DND-41 (cell line): ENCODE results near the gene OGDH.
"Not testable (repeated sequence)": the region's sequence is repeated elsewhere in the genome, so short reads cannot be mapped to it uniquely, and the experiment has no call there.

Experiments used
- ATAC-seq: fragments of 200-7000 bp; cut with Tn5 transposase; 3 replicates; pipeline ENCODE4 v1.9.1; 2021; ENCODE audit warnings: low read depth; ENCODE audit not compliant: insufficient read depth
- DNase-seq: peaks from one replicate; pipeline ENCODE4 v3.0.0-alpha.2; 2020
- H2AFZ ChIP-seq: 2 replicates; pipeline ENCODE4 v1.6.0; 2012; ENCODE audit warnings: low read depth, low read length
- H3K27ac ChIP-seq: 2 replicates; pipeline ENCODE4 v1.5.1; 2012; ENCODE audit warnings: low read length, inconsistent platforms
- H3K27me3 ChIP-seq: fragments of 200-600 bp; sonication (generic); 2 replicates; pipeline ENCODE4 v1.6.0; 2012; ENCODE audit warnings: low read length, mild to moderate bottlenecking, inconsistent platforms; ENCODE audit not compliant: insufficient read depth, poor library complexity
- H3K36me3 ChIP-seq: 2 replicates; pipeline ENCODE4 v1.5.1; 2012; ENCODE audit warnings: low read length, inconsistent platforms; ENCODE audit not compliant: insufficient read depth
- H3K4me1 ChIP-seq: 2 replicates; pipeline ENCODE4 v1.5.1; 2012; ENCODE audit warnings: mild to moderate bottlenecking, low read length; ENCODE audit not compliant: insufficient read depth
- H3K4me2 ChIP-seq: 2 replicates; pipeline ENCODE4 v1.6.0; 2012; ENCODE audit warnings: mild to moderate bottlenecking, moderate library complexity, low read length, inconsistent platforms; ENCODE audit not compliant: insufficient read depth
- H3K4me3 ChIP-seq, 2 experiments: fragments of 200-600 bp in 1 of 2; shearing (Covaris generic) in 1 of 2; 2 replicates each; pipeline ENCODE4 v1.5.1; 2012 to 2016; ENCODE audit warnings: inconsistent platforms in 2 of 2, low read length in 2 of 2, mild to moderate bottlenecking in 2 of 2, low read depth in 1 of 2, moderate library complexity in 1 of 2
- H3K79me2 ChIP-seq: 2 replicates; pipeline ENCODE4 v1.6.0; 2012; ENCODE audit warnings: low read length, inconsistent platforms; ENCODE audit not compliant: insufficient read depth
- H3K9ac ChIP-seq: 2 replicates; pipeline ENCODE4 v1.6.0; 2012; ENCODE audit warnings: low read depth, mild to moderate bottlenecking, inconsistent platforms, low read length, moderate library complexity
- H3K9me3 ChIP-seq: 2 replicates; pipeline ENCODE4 v1.5.1; 2012; ENCODE audit warnings: low read length, moderate library complexity, mild to moderate bottlenecking, inconsistent platforms; ENCODE audit not compliant: insufficient read depth, severe bottlenecking
- H4K20me1 ChIP-seq: 2 replicates; pipeline ENCODE4 v1.6.0; 2012; ENCODE audit warnings: low read length; ENCODE audit not compliant: insufficient read depth
- EZH2 ChIP-seq: IDR thresholded peaks from 3 replicates; pipeline ENCODE4 v1.6.1; 2012; ENCODE audit warnings: borderline replicate concordance, low read depth, mild to moderate bottlenecking, moderate library complexity, low read length, inconsistent platforms; ENCODE audit not compliant: severe bottlenecking
- TF ChIP-seq, protein P1 (sequence below): IDR thresholded peaks from 2 replicates; pipeline ENCODE4 v1.5.1; 2012; ENCODE audit warnings: borderline replicate concordance, low read length, moderate library complexity, mild to moderate bottlenecking; ENCODE audit not compliant: poor library complexity, severe bottlenecking; ENCODE audit errors: extremely low read depth

Gene OGDH

DNA sequence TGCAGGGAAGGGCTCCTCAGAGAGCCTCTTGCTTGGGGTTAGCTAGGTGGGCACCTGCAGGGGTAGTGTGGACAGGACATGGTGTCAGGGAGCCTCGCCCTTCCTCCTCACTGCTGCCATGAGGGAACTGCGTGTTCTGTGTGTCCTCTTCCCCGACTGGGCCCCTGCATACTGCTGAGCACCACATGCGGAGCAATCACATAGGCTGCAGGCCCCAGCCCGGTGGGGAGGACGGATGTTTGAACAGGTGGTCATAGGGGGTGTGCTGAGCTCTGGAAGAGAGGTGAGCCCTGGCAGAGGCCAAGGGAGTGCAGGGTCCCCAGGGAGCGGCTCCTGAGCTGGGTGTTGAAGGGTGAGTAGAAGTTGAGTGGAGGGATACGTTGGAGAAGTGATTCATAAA lies 93.9 kb downstream of the OGDH start:
- ATAC-seq = no peak
- DNase-seq = no peak
- Histone ChIP-seq H3K4me3 (no peak overlapping the region), H3K9me3 (no peaks in the 10 kb centered on the region), H3K27me3 (no peaks in the 10 kb centered on the region), H3K27ac (no peak overlapping the region), H3K9ac (no peak overlapping the region), H4K20me1 (no peaks in the 10 kb centered on the region), H3K4me2 (no peak overlapping the region), H3K36me3 (peaks cover 65% of the 10 kb centered on the region), H3K4me1 (no peaks in the 10 kb centered on the region), H2AFZ (no peak overlapping the region), H3K79me2 (no peaks in the 10 kb centered on the region)
- TF ChIP-seq EZH2 = no peak
- TF ChIP-seq, protein P1, sequence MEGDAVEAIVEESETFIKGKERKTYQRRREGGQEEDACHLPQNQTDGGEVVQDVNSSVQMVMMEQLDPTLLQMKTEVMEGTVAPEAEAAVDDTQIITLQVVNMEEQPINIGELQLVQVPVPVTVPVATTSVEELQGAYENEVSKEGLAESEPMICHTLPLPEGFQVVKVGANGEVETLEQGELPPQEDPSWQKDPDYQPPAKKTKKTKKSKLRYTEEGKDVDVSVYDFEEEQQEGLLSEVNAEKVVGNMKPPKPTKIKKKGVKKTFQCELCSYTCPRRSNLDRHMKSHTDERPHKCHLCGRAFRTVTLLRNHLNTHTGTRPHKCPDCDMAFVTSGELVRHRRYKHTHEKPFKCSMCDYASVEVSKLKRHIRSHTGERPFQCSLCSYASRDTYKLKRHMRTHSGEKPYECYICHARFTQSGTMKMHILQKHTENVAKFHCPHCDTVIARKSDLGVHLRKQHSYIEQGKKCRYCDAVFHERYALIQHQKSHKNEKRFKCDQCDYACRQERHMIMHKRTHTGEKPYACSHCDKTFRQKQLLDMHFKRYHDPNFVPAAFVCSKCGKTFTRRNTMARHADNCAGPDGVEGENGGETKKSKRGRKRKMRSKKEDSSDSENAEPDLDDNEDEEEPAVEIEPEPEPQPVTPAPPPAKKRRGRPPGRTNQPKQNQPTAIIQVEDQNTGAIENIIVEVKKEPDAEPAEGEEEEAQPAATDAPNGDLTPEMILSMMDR = no peak

DNA sequence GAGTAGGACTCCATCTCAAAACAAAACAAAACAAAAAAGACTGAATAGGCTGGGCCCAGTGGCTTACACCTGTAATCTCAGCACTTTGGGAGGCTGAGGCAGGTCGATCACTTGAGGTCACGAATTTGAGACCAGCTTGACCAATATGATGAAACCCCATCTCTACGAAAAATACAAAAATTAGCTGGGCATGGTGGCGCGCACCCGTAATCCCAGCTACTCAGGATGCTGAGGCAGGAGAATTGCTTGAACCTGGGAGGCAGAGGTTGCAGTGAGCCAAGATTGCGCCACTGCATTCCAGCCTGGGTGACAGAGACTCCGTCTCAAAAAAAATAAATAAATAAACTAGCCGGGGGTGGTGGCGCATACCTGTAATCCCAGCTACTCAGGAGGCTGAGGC lies 97.0 kb downstream of the OGDH start:
- H3K9me3 ChIP-seq, H3K79me2 ChIP-seq, H2AFZ ChIP-seq, H3K9ac ChIP-seq, H3K4me2 ChIP-seq, H3K27me3 ChIP-seq, H3K4me3 ChIP-seq, DNase-seq, H3K27ac ChIP-seq, ATAC-seq, H4K20me1 ChIP-seq, H3K4me1 ChIP-seq: not testable (repeated sequence)
- peaks cover 55% of the 10 kb centered on the region for H3K36me3 ChIP-seq

DNA sequence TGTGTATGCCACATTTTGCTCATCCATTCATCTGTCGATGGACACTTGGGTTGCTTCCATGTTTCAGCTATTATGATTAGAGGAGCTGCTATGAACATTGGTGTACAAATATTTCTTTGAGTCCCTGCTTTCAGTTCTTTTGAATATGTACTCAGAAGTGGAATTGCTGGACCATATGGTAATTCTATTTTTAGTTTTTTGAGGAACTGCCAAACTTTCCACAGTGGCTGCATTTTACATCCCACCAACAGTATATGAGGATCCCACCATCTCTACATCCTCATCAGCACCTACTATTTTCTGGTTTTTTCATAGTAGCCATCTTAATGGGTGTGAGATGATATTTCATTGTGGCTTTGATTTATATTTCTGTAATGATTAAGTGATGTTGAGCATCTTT lies 97.5 kb downstream of the OGDH start:
- TF ChIP-seq EZH2 = no peak
- TF ChIP-seq, protein P1 = no peak
- H3K9ac ChIP-seq = no peak overlapping the region
- H4K20me1 ChIP-seq = no peaks in the 10 kb centered on the region
- no peaks in the 10 kb centered on the region for H3K4me1 ChIP-seq
- no peak overlapping the region for H3K27ac ChIP-seq
- DNase-seq (no peak), ATAC-seq (no peak)
- no peak overlapping the region for H3K4me3 ChIP-seq
- peaks cover 52% of the 10 kb centered on the region for H3K36me3 ChIP-seq
- H3K4me2 ChIP-seq = no peak overlapping the region
- no peaks in the 10 kb centered on the region for H3K27me3 ChIP-seq
- H3K9me3 ChIP-seq = no peaks in the 10 kb centered on the region
- no peak overlapping the region for H2AFZ ChIP-seq
- H3K79me2 ChIP-seq = no peaks in the 10 kb centered on the region

DNA sequence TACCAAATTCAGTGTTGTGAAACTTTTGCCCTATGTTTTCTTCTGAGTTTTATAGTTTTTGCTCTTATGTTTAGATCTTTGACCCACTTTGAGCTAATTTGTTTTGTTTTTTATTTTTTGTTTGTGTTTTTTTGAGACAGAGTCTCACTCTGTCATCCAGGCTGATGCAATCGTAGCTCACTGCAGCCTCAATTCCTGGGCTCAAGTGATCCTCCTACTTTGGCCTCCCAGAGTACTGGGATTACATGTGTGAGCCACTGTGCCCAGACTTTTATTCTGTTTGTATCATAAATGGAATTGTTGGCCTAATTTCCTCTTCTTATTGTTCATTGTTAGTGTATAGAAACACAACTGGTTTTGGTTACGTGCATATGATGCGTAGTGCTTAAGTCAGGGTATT lies 99.0 kb downstream of the OGDH start:
- Histone ChIP-seq H3K9ac (no peak overlapping the region), H4K20me1 (no peaks in the 10 kb centered on the region), H3K4me2 (no peak overlapping the region), H3K79me2 (no peaks in the 10 kb centered on the region), H3K9me3 (no peaks in the 10 kb centered on the region), H3K4me1 (no peaks in the 10 kb centered on the region), H3K36me3 (peaks cover 46% of the 10 kb centered on the region), H3K4me3 (no peak overlapping the region), H3K27ac (no peak overlapping the region), H3K27me3 (no peaks in the 10 kb centered on the region), H2AFZ (no peak overlapping the region)
- no peak for TF ChIP-seq EZH2
- TF ChIP-seq, protein P1 = no peak
- DNase-seq (no peak), ATAC-seq (no peak)
